Activated T-helper 2 cell treated with anti-CD3 and anti-CD28 coated beads, Interferon-gamma antibody, Interleukin-2, Interleukin-4, amounts not matched to agents 10 μg/mL and 5 μg/mL and 100 μg/mL, durations not matched to agents 14 hours and 24 hours and 36 hours (primary cell): Measurements from ENCODE around the gene LZTS3. TPM values are rescaled to one million over a fixed set of nuclear protein-coding genes. Genes with fewer than 3 reads are reported as not detected.
"Not testable (repeated sequence)": the region's sequence is repeated elsewhere in the genome, so short reads cannot be mapped to it uniquely, and the experiment has no call there.

Source experiments
- DNase-seq: peaks from one replicate; pipeline ENCODE4 v3.0.0; 2021; ENCODE audit warnings: low spot score
- H3K27ac Mint-ChIP-seq: one replicate; pipeline ENCODE4 v1.8.0; 2021; ENCODE audit warnings: mixed read lengths
- H3K27me3 Mint-ChIP-seq: one replicate; pipeline ENCODE4 v1.8.0; 2021; ENCODE audit warnings: low read depth, mixed read lengths
- H3K36me3 Mint-ChIP-seq: one replicate; pipeline ENCODE4 v1.8.0; 2021; ENCODE audit warnings: low read depth, mixed read lengths
- H3K4me1 Mint-ChIP-seq: one replicate; pipeline ENCODE4 v1.8.0; 2021; ENCODE audit warnings: low read depth, mixed read lengths
- H3K4me3 Mint-ChIP-seq: one replicate; pipeline ENCODE4 v1.8.0; 2021; ENCODE audit warnings: low read depth, mild to moderate bottlenecking, moderate library complexity, mixed read lengths
- H3K9me3 Mint-ChIP-seq: one replicate; pipeline ENCODE4 v1.8.0; 2021; ENCODE audit warnings: mixed read lengths
- intact Hi-C: fragments of 100-400 bp; cut with micrococcal nuclease; formaldehyde crosslinking; loops from one replicate; pipeline ENCODE4 v1.15.1; 2023
- total RNA-seq: library from RNA; stranded (reverse); gene quantifications from 2 replicates; pipeline ENCODE4 v1.2.3, GENCODE V29; 2022

Gene LZTS3
- total RNA-seq, 1 donor from 2014 or later: 0.66 TPM

DNA sequence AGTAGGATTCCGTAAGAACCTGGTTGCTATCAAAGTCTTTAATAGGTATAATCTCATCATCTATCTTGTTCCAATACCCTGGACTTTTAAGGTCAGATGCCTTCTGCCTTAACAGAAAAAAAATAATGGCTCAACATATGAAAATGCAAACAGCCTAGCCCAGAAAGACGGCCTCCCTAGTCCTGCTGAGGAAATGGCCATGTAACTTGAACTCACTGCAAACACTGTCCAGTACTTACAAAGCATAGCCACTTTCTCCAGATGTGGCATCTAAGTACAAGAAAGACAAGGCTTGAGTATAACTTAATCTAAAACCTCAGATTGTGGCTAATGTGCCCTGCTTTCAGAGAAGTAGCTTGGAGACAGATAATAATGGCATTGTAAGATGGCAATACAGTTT, 40.2 kb downstream of the LZTS3 start:
- Mint-ChIP-seq H3K27ac (no peak overlapping the region), H3K36me3 (peaks cover 1% of the 10 kb centered on the region), H3K4me1 (peaks cover 3% of the 10 kb centered on the region), H3K4me3 (no peak overlapping the region), H3K9me3 (no peaks in the 10 kb centered on the region), H3K27me3 (no peaks in the 10 kb centered on the region)
- intact Hi-C loops: no loop called here
- no peak for DNase-seq

DNA sequence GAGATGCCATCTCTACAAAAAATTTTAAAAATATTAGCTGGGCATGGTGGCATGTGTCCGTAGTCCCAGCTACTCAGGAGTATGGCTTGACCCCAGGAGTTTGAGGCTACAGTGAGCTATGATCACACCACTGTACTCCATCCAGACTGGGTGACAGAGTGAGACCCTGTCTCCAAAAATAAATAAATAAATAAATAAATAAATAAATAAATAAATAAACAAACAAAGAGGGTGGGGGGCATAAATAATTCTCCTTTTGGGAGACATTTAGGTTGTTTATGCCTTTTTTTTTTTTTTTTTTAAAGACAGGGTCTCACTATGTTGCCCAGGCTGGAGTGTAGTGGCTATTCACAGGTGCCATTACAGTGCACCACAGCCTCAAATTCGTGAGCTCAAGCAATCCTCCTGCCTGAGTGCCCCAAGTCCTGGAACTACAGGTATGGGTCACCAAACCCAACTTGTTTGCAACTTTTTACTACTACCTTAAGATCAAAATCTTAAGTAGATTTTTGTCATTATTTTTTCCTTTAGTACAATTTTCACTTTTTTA, 43.2 kb downstream of the LZTS3 start:
- peaks cover 8% of the 10 kb centered on the region for H3K36me3 Mint-ChIP-seq
- H3K4me3 Mint-ChIP-seq: no peak overlapping the region
- H3K9me3 Mint-ChIP-seq: no peaks in the 10 kb centered on the region
- intact Hi-C loops: no loop called here
- no peak overlapping the region for H3K27ac Mint-ChIP-seq
- DNase-seq: no peak
- no peaks in the 10 kb centered on the region for H3K27me3 Mint-ChIP-seq
- peaks cover 3% of the 10 kb centered on the region for H3K4me1 Mint-ChIP-seq

DNA sequence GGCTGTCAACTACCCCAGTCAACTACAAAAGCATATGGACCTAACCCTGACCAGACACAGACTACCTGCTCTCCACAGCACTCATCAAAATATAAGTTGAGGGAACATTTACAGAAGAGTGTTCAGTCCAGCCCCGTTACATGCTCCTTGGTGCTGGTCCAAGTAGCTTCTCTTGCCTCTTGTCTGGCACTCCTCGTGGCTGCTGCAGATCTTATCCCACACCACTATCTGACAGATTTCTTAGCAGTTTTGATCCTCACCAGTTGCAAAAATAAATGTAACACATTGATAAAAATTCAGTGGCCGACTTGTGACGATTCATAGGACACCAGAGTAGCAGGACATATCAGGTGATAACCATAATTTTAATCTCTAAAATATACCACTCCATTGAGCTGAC, 44.3 kb downstream of the LZTS3 start:
- intact Hi-C loops: no loop called here
- Mint-ChIP-seq H3K9me3 (no peaks in the 10 kb centered on the region), H3K36me3 (peaks cover 13% of the 10 kb centered on the region), H3K4me3 (no peak overlapping the region), H3K27me3 (no peaks in the 10 kb centered on the region), H3K4me1 (peaks cover 3% of the 10 kb centered on the region), H3K27ac (no peak overlapping the region)
- DNase-seq: no peak

DNA sequence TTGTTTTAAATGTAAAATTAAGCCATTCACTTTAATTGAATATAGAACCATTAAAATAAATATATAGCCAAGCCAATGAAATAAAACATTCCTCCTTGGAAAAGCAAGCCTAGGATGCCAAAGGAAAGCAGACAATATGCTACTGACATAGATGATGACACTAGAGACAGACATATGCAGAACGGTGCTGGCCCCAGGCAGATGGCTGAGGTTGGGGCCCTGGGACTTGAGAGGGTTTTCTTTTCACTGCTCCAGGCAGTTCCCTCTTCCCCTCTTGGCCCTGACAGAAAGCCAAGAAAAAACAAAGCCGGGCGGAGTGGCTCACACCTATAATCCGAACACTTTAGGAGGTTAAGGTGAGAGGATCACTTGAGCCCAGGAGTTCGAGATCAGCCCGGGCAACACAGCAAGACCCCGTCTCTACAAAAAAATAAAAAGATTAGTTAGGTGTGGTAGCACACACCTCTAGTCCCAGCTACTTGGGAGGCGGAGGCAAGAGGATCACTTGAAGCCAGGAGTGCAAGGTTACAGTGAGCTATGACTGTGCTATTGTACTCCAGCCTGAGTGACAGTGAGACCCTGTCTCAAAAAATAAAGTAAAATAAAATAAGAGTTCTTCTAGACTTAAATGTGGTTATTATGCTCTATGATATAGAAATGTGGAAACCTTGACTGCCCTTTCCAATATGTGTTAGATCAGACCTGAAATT, 44.9 kb downstream of the LZTS3 start:
- peaks cover 20% of the 10 kb centered on the region for H3K36me3 Mint-ChIP-seq
- intact Hi-C loops: no loop called here
- H3K27me3 Mint-ChIP-seq: no peaks in the 10 kb centered on the region
- no peak for DNase-seq
- peaks cover 5% of the 10 kb centered on the region for H3K4me1 Mint-ChIP-seq
- H3K27ac Mint-ChIP-seq: no peak overlapping the region
- H3K4me3 Mint-ChIP-seq: no peak overlapping the region
- peaks cover 2% of the 10 kb centered on the region for H3K9me3 Mint-ChIP-seq

DNA sequence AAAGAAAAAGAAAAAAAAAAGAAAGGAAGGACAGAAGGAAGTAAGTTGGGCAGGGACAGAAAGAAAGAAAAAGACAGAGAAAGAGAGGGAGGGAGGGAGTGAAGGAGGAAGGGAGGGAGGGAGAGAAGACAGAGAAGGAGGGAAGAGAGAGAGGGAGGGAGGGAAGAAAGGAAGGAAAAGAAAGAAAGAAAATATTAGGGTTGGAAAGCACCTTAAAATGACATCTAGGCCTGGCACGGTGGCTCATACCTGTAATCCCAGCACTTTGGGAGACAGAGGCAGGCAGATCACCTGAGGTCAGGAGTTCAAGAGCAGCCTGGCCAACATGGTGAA, 46.9 kb downstream of the LZTS3 start:
- Mint-ChIP-seq H3K4me3 (no peak overlapping the region), H3K36me3 (peaks cover 39% of the 10 kb centered on the region), H3K4me1 (peaks cover 16% of the 10 kb centered on the region), H3K9me3 (peaks cover 10% of the 10 kb centered on the region), H3K27ac (no peak overlapping the region), H3K27me3 (no peaks in the 10 kb centered on the region)
- intact Hi-C loops: no loop called here
- DNase-seq: no peak

DNA sequence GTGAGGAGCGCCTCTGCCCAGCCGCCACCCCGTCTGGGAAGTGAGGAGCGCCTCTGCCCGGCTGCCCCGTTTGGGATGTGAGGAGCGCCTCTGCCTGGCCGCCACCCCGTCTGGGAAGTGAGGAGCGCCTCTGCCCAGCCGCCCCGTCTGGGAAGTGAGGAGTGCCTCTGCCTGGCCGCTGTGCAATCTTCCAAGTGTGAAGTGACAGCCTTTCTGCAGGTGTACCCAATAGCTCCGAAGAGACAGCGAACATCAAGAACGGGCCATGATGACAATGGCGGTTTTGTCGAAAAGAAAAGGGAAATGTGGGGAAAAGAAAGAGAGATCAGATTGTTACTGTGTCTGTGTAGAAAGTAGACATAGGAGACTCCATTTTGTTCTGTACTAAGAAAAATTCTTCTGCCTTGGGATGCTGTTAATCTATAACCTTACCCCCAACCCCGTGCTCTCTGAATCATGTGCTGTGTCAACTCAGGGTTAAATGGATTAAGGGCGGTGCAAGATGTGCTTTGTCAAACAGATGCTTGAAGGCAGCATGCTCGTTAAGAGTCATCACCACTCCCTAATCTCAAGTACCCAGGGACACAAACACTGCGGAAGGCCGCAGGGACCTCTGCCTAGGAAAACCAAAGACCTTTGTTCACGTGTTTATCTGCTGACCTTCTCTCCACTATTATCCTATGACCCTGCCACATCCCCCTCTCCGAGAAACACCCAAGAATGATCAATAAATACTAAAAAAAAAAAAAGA, 47.4 kb downstream of the LZTS3 start:
- H3K9me3 Mint-ChIP-seq, H3K4me3 Mint-ChIP-seq: not testable (repeated sequence)
- H3K36me3 Mint-ChIP-seq: peaks cover 45% of the 10 kb centered on the region

DNA sequence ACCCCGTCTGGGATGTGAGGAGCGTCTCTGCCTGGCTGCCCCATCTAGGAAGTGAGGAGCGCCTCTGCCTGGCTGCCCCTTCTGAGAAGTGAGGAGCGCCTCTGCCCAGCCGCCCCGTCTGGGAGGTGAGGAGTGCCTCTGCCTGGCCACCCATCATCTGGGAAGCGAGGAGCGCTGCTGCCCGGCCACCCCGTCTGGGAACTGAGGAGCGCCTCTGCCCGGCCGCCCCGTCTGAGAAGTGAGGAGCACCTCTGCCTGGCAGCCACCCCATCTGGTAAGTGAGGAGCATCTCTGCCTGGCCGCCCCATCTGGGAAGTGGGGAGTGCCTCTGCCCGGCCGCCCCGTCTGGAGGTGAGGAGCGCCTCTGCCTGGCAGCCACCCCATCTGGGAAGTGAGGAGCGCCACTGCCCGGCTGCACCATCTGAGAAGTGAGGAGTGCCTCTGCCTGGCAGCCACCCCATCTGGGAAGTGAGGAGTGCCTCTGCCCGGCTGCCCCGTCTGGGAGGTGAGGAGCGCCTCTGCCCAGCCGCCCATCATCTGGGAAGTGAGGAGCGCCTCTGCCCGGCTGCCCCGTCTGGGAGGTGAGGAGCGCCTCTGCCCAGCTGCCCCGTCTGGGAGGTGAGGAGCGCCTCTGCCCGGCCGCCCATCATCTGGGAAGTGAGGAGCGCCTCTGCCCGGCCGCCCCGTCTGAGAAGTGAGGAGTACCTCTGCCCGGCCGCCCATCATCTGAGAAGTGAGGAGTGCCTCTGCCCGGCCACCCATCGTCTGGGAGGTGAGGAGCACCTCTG, 48.4 kb downstream of the LZTS3 start:
- DNase-seq, H3K27ac Mint-ChIP-seq, H3K4me3 Mint-ChIP-seq, H3K9me3 Mint-ChIP-seq, H3K27me3 Mint-ChIP-seq: not testable (repeated sequence)
- Mint-ChIP-seq H3K36me3 (peaks cover 49% of the 10 kb centered on the region), H3K4me1 (peaks cover 25% of the 10 kb centered on the region)
- intact Hi-C loops: loop anchor here (5.0 kb wide), 1 partner anchor 32 kb away; the partner anchor contains the start of genes FASTKD5 and UBOX5

More for the DNA sequence above, 47.4 kb downstream of the LZTS3 start:
- DNase-seq, H3K27me3 Mint-ChIP-seq, intact Hi-C loops, H3K27ac Mint-ChIP-seq: not testable (repeated sequence)
- H3K4me1 Mint-ChIP-seq: peaks cover 22% of the 10 kb centered on the region

DNA sequence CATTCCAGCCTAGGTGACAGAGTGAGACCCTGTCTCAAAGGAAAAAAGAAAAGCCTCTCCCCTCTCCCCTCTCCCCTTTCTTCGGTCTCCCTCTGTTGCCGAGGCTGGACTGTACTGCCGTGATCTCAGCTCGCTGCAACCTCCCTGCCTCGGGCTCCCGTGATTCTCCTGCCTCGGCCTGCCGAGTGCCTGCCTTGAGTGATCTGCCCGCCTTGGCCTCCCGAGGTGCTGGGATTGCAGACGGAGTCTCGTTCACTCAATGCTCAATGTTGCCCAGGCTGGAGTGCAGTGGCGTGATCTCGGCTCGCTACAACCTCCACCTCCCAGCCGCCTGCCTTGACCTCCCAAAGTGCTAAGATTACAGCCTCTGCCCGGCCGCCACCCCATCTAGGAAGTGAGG, 49.2 kb downstream of the LZTS3 start:
- not testable (repeated sequence) for H3K27ac Mint-ChIP-seq, H3K27me3 Mint-ChIP-seq, DNase-seq, H3K9me3 Mint-ChIP-seq, H3K4me3 Mint-ChIP-seq
- Mint-ChIP-seq H3K36me3 (peaks cover 49% of the 10 kb centered on the region), H3K4me1 (peaks cover 25% of the 10 kb centered on the region)
- intact Hi-C loops: loop anchor here (5.0 kb wide), 1 partner anchor 33 kb away; the partner anchor contains the start of genes FASTKD5 and UBOX5

DNA sequence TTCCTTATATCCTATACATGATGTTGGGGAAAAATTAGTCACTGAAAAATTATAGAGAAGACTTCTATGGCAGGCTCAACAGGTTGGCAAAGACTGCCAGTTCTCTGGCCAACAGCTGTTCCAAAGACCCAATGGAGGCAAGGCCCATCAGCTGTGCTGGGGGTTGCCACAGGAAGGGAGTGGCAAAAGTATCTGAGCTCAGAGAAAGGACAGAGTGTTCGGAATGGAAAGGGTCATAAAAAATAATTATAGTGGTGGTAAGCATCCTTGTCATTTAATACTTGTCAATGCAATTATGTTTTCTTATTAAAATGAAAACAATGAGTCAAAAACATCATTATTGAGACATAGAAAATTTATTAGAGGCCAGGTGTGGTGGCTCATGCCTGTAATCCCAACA, 49.8 kb downstream of the LZTS3 start:
- Mint-ChIP-seq H3K4me1 (peaks cover 22% of the 10 kb centered on the region), H3K27me3 (no peaks in the 10 kb centered on the region), H3K4me3 (no peak overlapping the region), H3K36me3 (peaks cover 49% of the 10 kb centered on the region), H3K27ac (peak overlapping the region; percentile 76), H3K9me3 (peaks cover 10% of the 10 kb centered on the region)
- no peak for DNase-seq
- intact Hi-C loops: loop anchor here (5.0 kb wide), 1 partner anchor 34 kb away; the partner anchor contains the start of genes FASTKD5 and UBOX5

DNA sequence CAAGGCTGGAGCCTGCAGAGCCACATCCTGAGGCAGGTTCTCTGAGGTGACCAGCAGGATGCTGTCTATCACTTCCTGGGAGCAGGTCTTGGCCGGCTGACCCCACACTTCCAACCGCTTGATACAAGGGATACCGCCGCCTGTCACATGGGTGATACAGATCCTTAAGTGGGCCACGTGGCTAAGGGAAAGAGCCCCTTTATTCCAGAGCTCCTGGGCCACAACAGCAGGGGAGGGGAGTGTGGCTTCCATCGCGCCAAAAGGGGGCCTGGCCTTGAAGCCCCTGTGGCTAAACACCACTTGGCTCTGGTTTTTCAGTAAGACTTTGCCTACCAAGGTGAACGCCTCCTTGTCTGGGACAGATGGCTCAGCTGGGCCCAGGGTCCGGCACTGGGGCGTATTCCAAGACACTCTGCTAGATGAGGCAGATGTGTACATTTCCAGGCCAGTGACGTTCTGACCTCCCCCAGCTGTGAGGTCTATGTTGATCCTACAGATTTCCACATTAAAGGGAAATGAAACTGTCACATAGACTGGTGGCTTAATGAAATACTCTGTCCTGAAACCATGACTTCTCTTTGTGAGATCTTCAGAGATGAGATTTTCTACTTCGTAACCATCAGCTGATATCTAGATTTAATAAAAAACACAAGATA, 51.3 kb downstream of the LZTS3 start:
- DNase-seq: no peak
- Mint-ChIP-seq H3K4me3 (no peak overlapping the region), H3K9me3 (peaks cover 10% of the 10 kb centered on the region), H3K4me1 (peaks cover 22% of the 10 kb centered on the region), H3K27ac (peak overlapping the region; percentile 28), H3K36me3 (peaks cover 49% of the 10 kb centered on the region), H3K27me3 (no peaks in the 10 kb centered on the region)
- intact Hi-C loops: loop anchor here (5.0 kb wide), 1 partner anchor 35 kb away; the partner anchor contains the start of genes FASTKD5 and UBOX5

DNA sequence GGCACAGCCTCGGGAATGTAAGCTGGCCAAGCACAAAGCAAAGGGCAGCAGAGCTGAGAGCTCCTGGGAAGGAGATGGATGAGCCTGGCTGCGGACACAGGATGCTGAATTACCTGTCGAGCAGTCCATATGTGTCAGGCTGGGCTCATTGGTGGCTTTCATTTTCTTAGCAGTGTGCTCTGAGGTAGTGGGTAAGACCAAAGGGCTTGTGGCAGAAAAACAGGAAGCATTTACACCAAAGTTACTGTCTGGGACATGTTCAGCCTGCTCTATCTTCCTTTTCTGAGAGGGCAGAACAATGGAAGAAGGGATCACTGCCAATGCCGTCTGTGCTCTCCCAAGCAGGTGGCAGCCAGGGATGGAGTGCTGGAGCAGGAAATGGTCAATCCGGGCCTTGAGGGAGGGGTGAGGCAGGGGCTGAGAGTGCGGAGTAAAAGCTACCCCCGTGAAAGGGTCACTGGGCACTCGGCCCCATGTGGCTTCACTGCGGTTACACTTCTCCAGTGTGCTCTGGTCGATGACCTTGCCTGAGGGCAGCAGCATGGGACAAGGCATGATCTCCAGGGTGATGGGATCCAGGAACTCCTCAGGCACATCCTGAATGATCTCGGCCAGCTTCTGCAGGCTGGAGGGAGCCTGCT, 52.0 kb downstream of the LZTS3 start:
- peak overlapping the region; percentile 52 for H3K27ac Mint-ChIP-seq
- H3K36me3 Mint-ChIP-seq: peaks cover 46% of the 10 kb centered on the region
- H3K9me3 Mint-ChIP-seq: peaks cover 10% of the 10 kb centered on the region
- intact Hi-C loops: loop anchor here (5.0 kb wide), 1 partner anchor 36 kb away; the partner anchor contains the start of genes FASTKD5 and UBOX5
- no peaks in the 10 kb centered on the region for H3K27me3 Mint-ChIP-seq
- no peak for DNase-seq
- H3K4me3 Mint-ChIP-seq: peak overlapping the region; percentile 9
- H3K4me1 Mint-ChIP-seq: peaks cover 22% of the 10 kb centered on the region

DNA sequence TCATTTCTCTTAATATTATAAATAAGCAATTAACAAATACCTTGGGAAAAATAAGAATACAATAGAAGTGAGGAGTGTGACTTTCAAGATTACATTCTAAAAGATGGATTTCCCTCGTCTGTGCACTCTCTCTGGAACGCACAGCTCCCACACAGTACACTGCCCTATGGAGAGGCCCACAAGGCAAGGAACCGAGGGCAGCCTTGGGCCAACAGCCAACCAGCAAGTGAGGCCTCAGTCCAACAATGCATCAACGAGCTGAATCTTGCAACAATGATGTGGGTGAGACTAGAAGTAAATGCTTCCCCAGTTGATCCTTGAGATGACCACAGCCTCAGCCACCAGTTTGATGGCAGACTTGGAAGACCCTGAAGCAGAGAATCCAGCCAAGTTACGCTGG, 54.3 kb downstream of the LZTS3 start:
- H3K4me1 Mint-ChIP-seq: peaks cover 24% of the 10 kb centered on the region
- no peak for DNase-seq
- H3K36me3 Mint-ChIP-seq: peaks cover 42% of the 10 kb centered on the region
- no peaks in the 10 kb centered on the region for H3K27me3 Mint-ChIP-seq
- H3K4me3 Mint-ChIP-seq: no peak overlapping the region
- peaks cover 10% of the 10 kb centered on the region for H3K9me3 Mint-ChIP-seq
- H3K27ac Mint-ChIP-seq: no peak overlapping the region
- intact Hi-C loops: no loop called here
